KMS-11 (cell line): ENCODE data around the gene WNT6.

Source experiments
- H2AFZ ChIP-seq: fragments of 200-600 bp; sonication (generic); 2 replicates; pipeline ENCODE4 v1.6.1; 2016; ENCODE audit warnings: antibody characterized with exemption, mixed run types, low read depth
- H3K27ac ChIP-seq: fragments of 200-600 bp; sonication (generic); 2 replicates; pipeline ENCODE4 v1.6.1; 2016; ENCODE audit warnings: mild to moderate bottlenecking, mixed run types
- H3K27me3 ChIP-seq: fragments of 200-600 bp; sonication (generic); 2 replicates; pipeline ENCODE4 v1.6.1; 2017; ENCODE audit warnings: mild to moderate bottlenecking, low read depth, mixed run types, moderate library complexity; ENCODE audit not compliant: insufficient read depth
- H3K36me3 ChIP-seq: fragments of 200-600 bp; sonication (generic); 2 replicates; pipeline ENCODE4 v1.6.1; 2017; ENCODE audit warnings: mild to moderate bottlenecking, mixed run types; ENCODE audit not compliant: insufficient read depth
- H3K4me1 ChIP-seq: fragments of 200-600 bp; sonication (generic); 2 replicates; pipeline ENCODE4 v1.6.1; 2016; ENCODE audit warnings: mild to moderate bottlenecking, low read depth, mixed run types; ENCODE audit not compliant: poor library complexity, severe bottlenecking
- H3K4me2 ChIP-seq: fragments of 200-600 bp; sonication (generic); 2 replicates; pipeline ENCODE4 v1.7.0; 2016; ENCODE audit warnings: mild to moderate bottlenecking, mixed run types
- H3K4me3 ChIP-seq: fragments of 200-600 bp; sonication (generic); IDR thresholded peaks from 2 replicates; pipeline ENCODE4 v1.6.1; 2017; ENCODE audit warnings: low read depth, low read length, mixed read lengths; ENCODE audit not compliant: insufficient read depth
- H3K79me2 ChIP-seq: fragments of 200-600 bp; sonication (generic); 2 replicates; pipeline ENCODE4 v1.6.1; 2016; ENCODE audit warnings: low read depth, mixed run types; ENCODE audit not compliant: insufficient read depth
- H3K9ac ChIP-seq: fragments of 200-600 bp; sonication (generic); 2 replicates; pipeline ENCODE4 v1.6.1; 2016; ENCODE audit warnings: mild to moderate bottlenecking, mixed run types
- H4K20me1 ChIP-seq: fragments of 200-600 bp; sonication (generic); 2 replicates; pipeline ENCODE4 v1.6.1; 2016; ENCODE audit warnings: mild to moderate bottlenecking, mixed run types; ENCODE audit not compliant: insufficient read depth
- TF ChIP-seq, protein P1 (sequence below): fragments of 200-600 bp; sonication (generic); conservative IDR thresholded peaks from 2 replicates; pipeline ENCODE4 v1.6.1; 2017; ENCODE audit warnings: low read depth, mild to moderate bottlenecking, antibody characterized with exemption, low read length, moderate library complexity, mixed read lengths

Gene WNT6

DNA sequence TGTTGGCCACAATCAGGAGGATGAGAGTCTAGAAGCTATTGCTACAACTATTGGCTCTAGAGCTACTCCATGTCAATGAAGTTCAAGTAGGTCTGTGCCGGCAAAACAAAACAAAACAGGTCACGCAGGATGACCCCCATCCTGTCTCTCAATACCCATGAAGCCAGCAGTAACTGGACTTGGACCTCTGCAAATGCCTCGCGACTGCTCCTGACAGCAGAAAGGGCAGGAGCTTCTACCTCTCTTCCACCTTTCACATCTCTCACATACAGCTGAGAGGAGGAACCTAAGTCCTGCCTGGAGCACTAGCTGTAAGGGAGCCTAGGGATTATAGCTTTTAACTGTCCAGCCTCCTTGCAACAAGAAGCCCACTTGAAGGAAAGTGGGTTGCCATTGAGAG, 44.0 kb upstream of the WNT6 start:
- H3K79me2 ChIP-seq = no peaks in the 10 kb centered on the region
- H3K27ac ChIP-seq = no peak overlapping the region
- no peak overlapping the region for H3K4me2 ChIP-seq
- no peaks in the 10 kb centered on the region for H3K27me3 ChIP-seq
- no peaks in the 10 kb centered on the region for H3K4me1 ChIP-seq
- H3K4me3 ChIP-seq = no peak overlapping the region
- H3K9ac ChIP-seq = no peak overlapping the region
- no peaks in the 10 kb centered on the region for H3K36me3 ChIP-seq
- TF ChIP-seq, protein P1, sequence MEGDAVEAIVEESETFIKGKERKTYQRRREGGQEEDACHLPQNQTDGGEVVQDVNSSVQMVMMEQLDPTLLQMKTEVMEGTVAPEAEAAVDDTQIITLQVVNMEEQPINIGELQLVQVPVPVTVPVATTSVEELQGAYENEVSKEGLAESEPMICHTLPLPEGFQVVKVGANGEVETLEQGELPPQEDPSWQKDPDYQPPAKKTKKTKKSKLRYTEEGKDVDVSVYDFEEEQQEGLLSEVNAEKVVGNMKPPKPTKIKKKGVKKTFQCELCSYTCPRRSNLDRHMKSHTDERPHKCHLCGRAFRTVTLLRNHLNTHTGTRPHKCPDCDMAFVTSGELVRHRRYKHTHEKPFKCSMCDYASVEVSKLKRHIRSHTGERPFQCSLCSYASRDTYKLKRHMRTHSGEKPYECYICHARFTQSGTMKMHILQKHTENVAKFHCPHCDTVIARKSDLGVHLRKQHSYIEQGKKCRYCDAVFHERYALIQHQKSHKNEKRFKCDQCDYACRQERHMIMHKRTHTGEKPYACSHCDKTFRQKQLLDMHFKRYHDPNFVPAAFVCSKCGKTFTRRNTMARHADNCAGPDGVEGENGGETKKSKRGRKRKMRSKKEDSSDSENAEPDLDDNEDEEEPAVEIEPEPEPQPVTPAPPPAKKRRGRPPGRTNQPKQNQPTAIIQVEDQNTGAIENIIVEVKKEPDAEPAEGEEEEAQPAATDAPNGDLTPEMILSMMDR = no peak
- no peak overlapping the region for H2AFZ ChIP-seq
- no peaks in the 10 kb centered on the region for H4K20me1 ChIP-seq

DNA sequence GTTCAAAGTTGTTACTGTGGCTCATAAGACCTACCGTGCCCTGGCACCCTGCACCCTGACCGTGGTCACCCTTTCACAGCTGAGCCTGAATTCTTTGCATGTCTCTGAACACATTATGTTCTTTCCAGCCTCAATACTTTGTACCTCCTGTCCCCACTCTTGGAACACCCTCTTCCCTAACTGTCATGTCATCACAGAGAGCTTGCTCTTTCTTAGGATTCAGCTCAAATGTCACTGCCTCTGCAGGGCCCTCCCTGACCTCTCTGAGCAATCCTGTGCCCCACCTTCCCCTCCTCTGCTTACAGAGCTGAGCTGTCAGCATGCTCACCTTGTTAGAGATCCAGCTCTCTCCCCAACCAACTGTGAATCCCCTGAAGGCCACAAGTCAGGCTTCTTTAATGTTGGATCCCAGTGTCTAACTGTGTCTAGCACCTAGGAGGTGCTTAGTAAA, 43.0 kb upstream of the WNT6 start:
- Histone ChIP-seq H2AFZ (no peak overlapping the region), H3K27ac (no peak overlapping the region), H3K4me3 (no peak overlapping the region), H3K36me3 (no peaks in the 10 kb centered on the region), H3K4me2 (no peak overlapping the region), H3K27me3 (no peaks in the 10 kb centered on the region), H3K79me2 (no peaks in the 10 kb centered on the region), H3K9ac (no peak overlapping the region), H3K4me1 (no peaks in the 10 kb centered on the region), H4K20me1 (no peaks in the 10 kb centered on the region)
- TF ChIP-seq, protein P1 = no peak

DNA sequence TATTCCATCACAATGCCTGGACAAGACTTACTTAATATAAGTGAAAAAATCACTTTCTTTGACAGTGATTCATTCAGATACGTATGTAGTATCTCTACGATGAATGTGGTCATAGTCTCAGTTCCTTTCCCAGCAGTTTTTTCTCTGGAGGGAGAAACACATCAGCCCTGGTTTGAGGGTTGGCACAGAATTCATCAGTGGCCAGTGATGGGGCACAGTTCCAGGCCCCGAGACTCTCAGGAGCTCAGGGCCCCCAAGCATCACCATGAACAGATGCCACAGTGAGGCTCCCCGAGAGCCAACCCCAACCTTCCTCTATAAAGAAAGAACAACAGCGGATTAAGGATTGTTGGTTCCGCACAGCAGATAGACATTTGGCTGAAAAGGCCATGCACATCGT, 40.5 kb upstream of the WNT6 start:
- H3K4me2 ChIP-seq = no peak overlapping the region
- H3K9ac ChIP-seq = no peak overlapping the region
- H3K4me1 ChIP-seq = no peaks in the 10 kb centered on the region
- H4K20me1 ChIP-seq = no peaks in the 10 kb centered on the region
- H3K4me3 ChIP-seq = no peak overlapping the region
- no peak overlapping the region for H3K27ac ChIP-seq
- H3K79me2 ChIP-seq = no peaks in the 10 kb centered on the region
- TF ChIP-seq, protein P1 = no peak
- H3K36me3 ChIP-seq = no peaks in the 10 kb centered on the region
- no peak overlapping the region for H2AFZ ChIP-seq
- H3K27me3 ChIP-seq = no peaks in the 10 kb centered on the region

DNA sequence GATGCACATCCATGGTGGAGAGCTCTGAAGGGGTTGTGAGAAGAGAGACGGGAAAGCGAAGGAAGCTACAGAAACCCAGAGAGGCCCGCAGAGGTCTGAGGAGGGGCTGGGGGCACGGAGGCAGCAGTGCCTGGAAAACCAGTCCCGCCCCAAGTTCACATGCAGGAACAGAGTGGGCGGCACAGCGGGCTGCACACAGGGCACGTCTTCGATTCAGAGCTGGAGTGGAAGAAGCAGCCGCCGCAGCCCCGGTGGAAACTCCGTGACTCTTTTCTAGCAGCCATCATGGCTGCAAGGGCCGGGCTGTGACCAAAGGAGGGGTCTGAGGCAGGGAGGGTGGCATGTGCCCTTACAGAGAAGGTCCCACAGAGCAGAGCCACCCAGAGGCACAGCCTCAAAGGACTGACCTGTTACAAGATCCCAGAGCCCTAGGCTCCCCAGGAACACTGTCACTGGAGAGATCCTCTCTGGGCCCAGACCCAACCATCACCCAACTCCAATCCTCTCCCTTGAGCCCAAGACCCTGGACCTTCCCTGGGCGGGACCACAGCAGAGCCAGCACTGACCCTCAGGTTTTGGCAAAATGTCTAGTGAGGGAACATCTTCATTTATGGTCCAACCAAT, 38.7 kb upstream of the WNT6 start:
- H3K27me3 ChIP-seq = no peaks in the 10 kb centered on the region
- no peak overlapping the region for H3K4me3 ChIP-seq
- no peaks in the 10 kb centered on the region for H4K20me1 ChIP-seq
- H3K36me3 ChIP-seq = no peaks in the 10 kb centered on the region
- no peak overlapping the region for H3K9ac ChIP-seq
- no peaks in the 10 kb centered on the region for H3K79me2 ChIP-seq
- no peak overlapping the region for H3K4me2 ChIP-seq
- TF ChIP-seq, protein P1 = no peak
- no peaks in the 10 kb centered on the region for H3K4me1 ChIP-seq
- H3K27ac ChIP-seq = no peak overlapping the region
- no peak overlapping the region for H2AFZ ChIP-seq
